Gastroesophageal sphincter (tissue), 4 donors: ENCODE data around the gene ATP2C2. TPM values are rescaled to one million over a fixed set of nuclear protein-coding genes. Genes with fewer than 3 reads are reported as not detected.
"Not testable (repeated sequence)": the region's sequence is repeated elsewhere in the genome, so short reads cannot be mapped to it uniquely, and the experiment has no call there.

Experiments used
- ATAC-seq: fragments of 150-250 bp; one replicate; pipeline ENCODE4 v1.9.1; 2016; ENCODE audit warnings: mild to moderate bottlenecking, moderate library complexity
- H3K27ac ChIP-seq, 4 donors: fragments of 200-600 bp; sonication (generic) in 3 of 4; 1 replicate in 3 of 4; 2 replicates in 1 of 4; pipeline ENCODE4 v1.5.1; 2016 to 2019
- H3K27me3 ChIP-seq: fragments of 200-600 bp; sonication (generic); one replicate; pipeline ENCODE4 v1.5.1; 2019
- H3K36me3 ChIP-seq, 2 donors: fragments of 200-600 bp; sonication (generic); one replicate each; pipeline ENCODE4 v1.5.1; 2019; ENCODE audit warnings: control low read depth in 1 of 2
- H3K4me1 ChIP-seq, 3 donors: fragments of 200-600 bp; sonication (generic); 1 replicate in 2 of 3; 2 replicates in 1 of 3; pipeline ENCODE4 v1.5.1; 2016 to 2019; ENCODE audit warnings: control low read depth in 2 of 3
- H3K4me3 ChIP-seq, 2 donors: fragments of 200-600 bp; sonication (generic); one replicate each; pipeline ENCODE4 v1.5.1; 2019; ENCODE audit warnings: mild to moderate bottlenecking in 1 of 2, moderate library complexity in 1 of 2
- H3K9me3 ChIP-seq, 3 donors: fragments of 200-600 bp; sonication (generic); one replicate each; pipeline ENCODE4 v1.5.1; 2017 to 2019; ENCODE audit warnings: control low read depth in 2 of 3
- CTCF ChIP-seq, 4 experiments: fragments of 200-600 bp in 2 of 4; fragments of 450-650 bp in 2 of 4; sonication (generic) in 1 of 4; IDR thresholded peaks; one replicate each; pipeline ENCODE4 v1.5.1; 2017 to 2019; ENCODE audit warnings: antibody characterized with exemption in 4 of 4, mild to moderate bottlenecking in 2 of 4, moderate library complexity in 2 of 4
- EP300 ChIP-seq: sonication (generic); formaldehyde crosslinking; IDR thresholded peaks from one replicate; pipeline ENCODE4 v1.6.1; 2017; ENCODE audit warnings: antibody characterized with exemption, mild to moderate bottlenecking
- POLR2A ChIP-seq, 2 donors: fragments of 450-650 bp; IDR thresholded peaks; one replicate each; pipeline ENCODE4 v1.6.1; 2017; ENCODE audit warnings: antibody characterized with exemption in 2 of 2, mild to moderate bottlenecking in 2 of 2, moderate library complexity in 1 of 2
- POLR2AphosphoS5 ChIP-seq: sonication (generic); formaldehyde crosslinking; IDR thresholded peaks from one replicate; pipeline ENCODE4 v1.6.1; 2017; ENCODE audit warnings: antibody characterized with exemption
- WGBS, 2 donors: methylation state at CpG; one replicate each; pipeline ENCODE4 v1.1.5; 2018; ENCODE audit warnings: low coverage in 1 of 2; 5-methylcytosine and 5-hydroxymethylcytosine counted together
- total RNA-seq, 4 donors: library from RNA; depleted of rRNA; stranded (reverse); fragments of >200 nt; gene quantifications; one replicate each; pipeline ENCODE4 v1.1.0, GENCODE V29; 2016

Gene ATP2C2
- total RNA-seq, 4 donors from 2014 or later = 0.13 to 1.3 (median 0.31) TPM; not detected in 1

GRCh38 chr16:84398701-84399100 lies 30.4 kb downstream of the ATP2C2 start:
- Histone ChIP-seq H3K36me3 (no peaks in the 10 kb centered on the region), H3K4me3 (no peak overlapping the region), H3K27me3 (peaks cover 24% of the 10 kb centered on the region), H3K4me1 (no peaks in the 10 kb centered on the region), H3K9me3 (no peaks in the 10 kb centered on the region), H3K27ac (no peak overlapping the region)
- 26 to 53% methylated on average over 9 to 10 of the region's 10 CpGs for WGBS, 2 donors
- no peak for TF ChIP-seq POLR2AphosphoS5
- no peak for TF ChIP-seq POLR2A (IDR thresholded peaks at IDR 0.05)
- no peak for TF ChIP-seq EP300
- TF ChIP-seq CTCF (IDR thresholded peaks at IDR 0.05) = no peak
- ATAC-seq = no peak

GRCh38 chr16:84399912-84400311 lies 31.6 kb downstream of the ATP2C2 start:
- H3K9me3 ChIP-seq, H3K4me3 ChIP-seq, H3K36me3 ChIP-seq, H3K27ac ChIP-seq, ATAC-seq, H3K4me1 ChIP-seq: not testable (repeated sequence)
- 43 to 69% methylated on average over 2 of the region's 2 CpGs for WGBS, 2 donors
- H3K27me3 ChIP-seq = peaks cover 25% of the 10 kb centered on the region

GRCh38 chr16:84403435-84403834 lies 35.1 kb downstream of the ATP2C2 start:
- peaks cover 41% of the 10 kb centered on the region for H3K27me3 ChIP-seq
- WGBS, 2 donors = 100% methylated on average over 1 of the region's 5 CpGs; no CpG with 5 or more reads in 1 of the 2 donors
- not testable (repeated sequence) for H3K36me3 ChIP-seq, H3K27ac ChIP-seq, H3K9me3 ChIP-seq, H3K4me1 ChIP-seq, ATAC-seq, H3K4me3 ChIP-seq

GRCh38 chr16:84404324-84404723 lies 36.0 kb downstream of the ATP2C2 start:
- H3K9me3 ChIP-seq = no peaks in the 10 kb centered on the region
- WGBS, 2 donors = 74 to 89% methylated on average over 3 of the region's 3 CpGs
- ATAC-seq = no peak
- no peak for TF ChIP-seq CTCF (IDR thresholded peaks at IDR 0.05)
- no peak for TF ChIP-seq POLR2AphosphoS5
- TF ChIP-seq EP300 = no peak
- no peak for TF ChIP-seq POLR2A (IDR thresholded peaks at IDR 0.05)
- H3K27ac ChIP-seq = no peak overlapping the region
- H3K4me3 ChIP-seq = no peak overlapping the region
- no peaks in the 10 kb centered on the region for H3K36me3 ChIP-seq
- peaks cover 47% of the 10 kb centered on the region for H3K27me3 ChIP-seq
- no peaks in the 10 kb centered on the region for H3K4me1 ChIP-seq

GRCh38 chr16:84404936-84405639 lies 36.8 kb downstream of the ATP2C2 start:
- ATAC-seq = no peak
- no peaks in the 10 kb centered on the region for H3K9me3 ChIP-seq
- TF ChIP-seq POLR2A (IDR thresholded peaks at IDR 0.05) (no peak), POLR2AphosphoS5 (no peak), CTCF (IDR thresholded peaks at IDR 0.05) (no peak), EP300 (no peak)
- peaks cover 51% of the 10 kb centered on the region for H3K27me3 ChIP-seq
- H3K27ac ChIP-seq = no peak overlapping the region
- H3K4me3 ChIP-seq = no peak overlapping the region
- H3K36me3 ChIP-seq = no peaks in the 10 kb centered on the region
- 82 to 87% methylated on average over 3 to 10 of the region's 19 CpGs for WGBS, 2 donors
- no peaks in the 10 kb centered on the region for H3K4me1 ChIP-seq
